A549 (cell line): Measurements from ENCODE around the gene TASOR.

ENCODE experiments used
- CTCF ChIP-seq: fragments of >200 bp; sonication (Bioruptor Twin); formaldehyde crosslinking; IDR thresholded peaks from 3 replicates; pipeline ENCODE4 v1.5.1; 2016
- EHMT2 ChIP-seq: fragments of 200-600 bp; sonication (generic); IDR thresholded peaks from 2 replicates; pipeline ENCODE4 v1.6.1; 2016; ENCODE audit warnings: antibody characterized with exemption, low read depth, mild to moderate bottlenecking, moderate library complexity
- FOSL2 ChIP-seq, 2 experiments: fragments of 450-650 bp in 1 of 2; fragments of >200 bp in 1 of 2; sonication (Bioruptor Twin) in 1 of 2; formaldehyde crosslinking; IDR thresholded peaks; 2 replicates each; pipeline versions ENCODE4 v1.5.0 to v1.6.1; 2016 to 2020; ENCODE audit warnings: mild to moderate bottlenecking in 1 of 2, moderate library complexity in 1 of 2
- NPAS2 ChIP-seq: fragments of 250-450 bp; sonication (Bioruptor Pico); IDR thresholded peaks from 2 replicates; pipeline ENCODE4 v1.8.0; 2022; ENCODE audit warnings: mild to moderate bottlenecking, moderate library complexity, borderline replicate concordance
- TF ChIP-seq, protein P1 (sequence below): IDR thresholded peaks from 2 replicates; pipeline ENCODE4 v1.6.1; 2012

DNA sequence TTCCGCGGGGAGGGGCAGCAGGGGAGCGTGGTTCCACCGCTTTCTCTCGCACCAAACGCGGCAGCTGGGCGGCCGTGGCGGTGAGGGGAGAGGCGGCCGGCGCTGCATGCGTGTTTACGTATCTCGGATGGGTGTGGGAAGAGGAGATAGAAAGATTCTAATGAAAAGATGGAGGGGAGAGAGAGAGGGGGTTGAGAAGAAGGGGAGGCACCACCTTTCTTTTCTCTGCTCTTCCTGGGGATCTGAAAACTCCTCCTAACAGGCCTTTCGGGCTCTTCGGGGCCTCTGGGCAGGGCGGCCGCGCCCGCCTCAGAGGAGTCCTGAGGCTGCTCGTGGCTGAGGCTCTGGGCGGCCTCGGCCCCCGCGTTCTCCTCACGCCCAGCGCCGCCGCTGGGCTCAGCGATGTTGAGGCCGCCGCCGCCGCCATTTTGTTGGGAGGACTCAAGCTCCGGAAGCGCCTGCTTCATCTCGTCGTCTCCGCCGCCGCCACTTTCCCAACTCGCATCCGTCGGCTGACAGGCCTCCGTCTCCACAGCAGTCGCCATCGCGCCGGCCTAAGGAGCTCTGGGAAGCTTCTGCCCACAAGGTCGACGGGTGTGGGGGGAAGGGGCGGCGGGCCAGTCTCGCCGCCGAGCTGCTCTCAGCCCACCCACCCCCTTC, 473 bp downstream of the TASOR start:
- TF ChIP-seq EHMT2, result no peak
- no peak for TF ChIP-seq CTCF
- TF ChIP-seq NPAS2 (CRISPR knock-in tag), result no peak
- no peak for TF ChIP-seq FOSL2 (IDR thresholded peaks at IDR 0.05)
- no peak for TF ChIP-seq FOSL2 (CRISPR knock-in tag; IDR thresholded peaks at IDR 0.05)
- TF ChIP-seq, protein P1, sequence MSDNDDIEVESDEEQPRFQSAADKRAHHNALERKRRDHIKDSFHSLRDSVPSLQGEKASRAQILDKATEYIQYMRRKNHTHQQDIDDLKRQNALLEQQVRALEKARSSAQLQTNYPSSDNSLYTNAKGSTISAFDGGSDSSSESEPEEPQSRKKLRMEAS, result peak; percentile 53; the same call in 1 of the 2 replicates
